Type B pancreatic cell (in vitro differentiated cells): ENCODE data around the gene KDM4B. TPM values are rescaled to one million over a fixed set of nuclear protein-coding genes. Genes with fewer than 3 reads are reported as not detected.

ENCODE experiments used
- DNase-seq: peaks from one replicate; pipeline ENCODE4 v3.0.0; 2021; ENCODE audit warnings: mixed read lengths; ENCODE audit not compliant: unreplicated experiment; ENCODE audit errors: extremely low spot score
- H3K27ac Mint-ChIP-seq: 2 replicates; pipeline ENCODE4 v1.8.0; 2021; ENCODE audit warnings: mild to moderate bottlenecking, mixed read lengths
- H3K27me3 Mint-ChIP-seq: 2 replicates; pipeline ENCODE4 v1.8.0; 2021; ENCODE audit warnings: mixed read lengths
- H3K36me3 Mint-ChIP-seq: 2 replicates; pipeline ENCODE4 v1.8.0; 2021; ENCODE audit warnings: mixed read lengths
- H3K4me1 Mint-ChIP-seq: one replicate; pipeline ENCODE4 v1.8.0; 2021; ENCODE audit warnings: mixed read lengths; ENCODE audit not compliant: unreplicated experiment
- H3K4me3 Mint-ChIP-seq: 2 replicates; pipeline ENCODE4 v1.8.0; 2021; ENCODE audit warnings: mild to moderate bottlenecking, mixed read lengths
- H3K9me3 Mint-ChIP-seq: 2 replicates; pipeline ENCODE4 v1.8.0; 2021; ENCODE audit warnings: mixed read lengths
- total RNA-seq: library from RNA; stranded (reverse); gene quantifications from 2 replicates; pipeline ENCODE4 v1.2.1, GENCODE V29; 2021; ENCODE audit warnings: low replicate concordance
- TF ChIP-seq, protein P1 (sequence below): fragments of 200-600 bp; sonication (generic); conservative IDR thresholded peaks from 2 replicates; pipeline ENCODE4 v1.5.0; 2021; ENCODE audit warnings: antibody characterized with exemption, mild to moderate bottlenecking

KDM4B gene
- total RNA-seq, 1 donor from 2014 or later = 48.8 TPM

DNA sequence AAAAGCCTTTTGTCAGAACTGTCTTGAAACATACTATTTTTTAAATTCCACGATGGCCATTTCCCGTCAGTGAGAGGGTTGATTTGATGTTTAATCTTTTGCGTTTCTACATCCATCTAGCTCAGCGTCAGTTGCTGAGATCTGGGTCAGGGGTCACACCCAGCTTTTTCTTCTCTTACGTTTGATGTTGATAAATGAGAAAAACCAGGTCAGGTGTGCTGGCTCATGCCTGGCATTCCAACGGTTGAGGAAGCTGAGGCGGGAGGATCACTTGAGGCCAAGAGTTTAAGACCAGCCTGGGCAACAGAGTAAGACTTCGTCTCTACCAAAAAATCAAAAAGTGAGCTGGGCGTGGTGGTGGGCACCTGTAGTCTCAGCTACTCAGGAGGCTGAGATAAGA, 202.8 kb downstream of the KDM4B start:
- Mint-ChIP-seq H3K27me3 (peaks cover 12% of the 10 kb centered on the region), H3K9me3 (peaks cover 3% of the 10 kb centered on the region), H3K27ac (peak overlapping the region; percentile 94), H3K4me3 (peak overlapping the region; percentile 44), H3K36me3 (peaks cover 4% of the 10 kb centered on the region), H3K4me1 (peaks cover 10% of the 10 kb centered on the region)
- no peak for DNase-seq
- TF ChIP-seq, protein P1, sequence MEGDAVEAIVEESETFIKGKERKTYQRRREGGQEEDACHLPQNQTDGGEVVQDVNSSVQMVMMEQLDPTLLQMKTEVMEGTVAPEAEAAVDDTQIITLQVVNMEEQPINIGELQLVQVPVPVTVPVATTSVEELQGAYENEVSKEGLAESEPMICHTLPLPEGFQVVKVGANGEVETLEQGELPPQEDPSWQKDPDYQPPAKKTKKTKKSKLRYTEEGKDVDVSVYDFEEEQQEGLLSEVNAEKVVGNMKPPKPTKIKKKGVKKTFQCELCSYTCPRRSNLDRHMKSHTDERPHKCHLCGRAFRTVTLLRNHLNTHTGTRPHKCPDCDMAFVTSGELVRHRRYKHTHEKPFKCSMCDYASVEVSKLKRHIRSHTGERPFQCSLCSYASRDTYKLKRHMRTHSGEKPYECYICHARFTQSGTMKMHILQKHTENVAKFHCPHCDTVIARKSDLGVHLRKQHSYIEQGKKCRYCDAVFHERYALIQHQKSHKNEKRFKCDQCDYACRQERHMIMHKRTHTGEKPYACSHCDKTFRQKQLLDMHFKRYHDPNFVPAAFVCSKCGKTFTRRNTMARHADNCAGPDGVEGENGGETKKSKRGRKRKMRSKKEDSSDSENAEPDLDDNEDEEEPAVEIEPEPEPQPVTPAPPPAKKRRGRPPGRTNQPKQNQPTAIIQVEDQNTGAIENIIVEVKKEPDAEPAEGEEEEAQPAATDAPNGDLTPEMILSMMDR = no peak

DNA sequence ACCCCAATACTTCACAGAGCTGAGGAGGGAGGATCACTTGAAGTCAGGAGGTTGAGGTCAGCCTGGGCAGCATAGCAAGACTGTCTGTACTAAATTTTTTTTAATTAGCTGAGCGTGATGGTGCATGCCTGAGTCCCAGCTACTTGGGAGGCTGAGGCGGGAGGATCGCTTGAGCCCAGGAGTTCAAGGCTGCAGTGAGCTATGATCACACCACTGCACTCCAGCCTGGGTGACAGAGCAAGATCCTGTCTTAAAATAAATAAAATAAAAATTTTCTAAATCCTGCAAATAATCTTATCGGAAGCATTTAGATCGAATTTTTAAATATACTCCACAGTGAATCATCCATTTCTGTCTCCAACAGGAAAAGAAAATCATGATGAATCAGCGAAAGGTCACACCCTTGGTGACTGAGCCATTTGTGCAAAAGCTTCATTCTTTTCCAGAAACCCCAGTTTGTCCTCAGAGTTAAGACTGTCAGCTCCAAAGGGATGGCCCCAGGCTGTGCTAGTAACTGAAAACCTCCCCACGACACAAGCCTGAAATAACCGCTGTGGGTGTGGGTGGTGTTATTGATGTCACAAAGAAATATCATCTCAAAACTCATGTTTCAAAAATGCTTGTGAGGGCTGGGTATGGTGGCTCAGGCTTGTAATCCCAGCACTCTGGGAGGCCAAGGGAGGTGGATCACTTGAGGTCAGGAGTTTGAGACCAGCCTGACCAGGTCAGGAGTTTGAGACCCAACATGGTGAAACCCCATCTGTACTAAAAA, 204.1 kb downstream of the KDM4B start:
- Mint-ChIP-seq H3K27ac (peak overlapping the region; percentile 95), H3K36me3 (no peaks in the 10 kb centered on the region), H3K9me3 (peaks cover 3% of the 10 kb centered on the region), H3K4me1 (peaks cover 10% of the 10 kb centered on the region), H3K4me3 (peak overlapping the region; percentile 28), H3K27me3 (peaks cover 14% of the 10 kb centered on the region)
- TF ChIP-seq, protein P1 = no peak
- DNase-seq = no peak

DNA sequence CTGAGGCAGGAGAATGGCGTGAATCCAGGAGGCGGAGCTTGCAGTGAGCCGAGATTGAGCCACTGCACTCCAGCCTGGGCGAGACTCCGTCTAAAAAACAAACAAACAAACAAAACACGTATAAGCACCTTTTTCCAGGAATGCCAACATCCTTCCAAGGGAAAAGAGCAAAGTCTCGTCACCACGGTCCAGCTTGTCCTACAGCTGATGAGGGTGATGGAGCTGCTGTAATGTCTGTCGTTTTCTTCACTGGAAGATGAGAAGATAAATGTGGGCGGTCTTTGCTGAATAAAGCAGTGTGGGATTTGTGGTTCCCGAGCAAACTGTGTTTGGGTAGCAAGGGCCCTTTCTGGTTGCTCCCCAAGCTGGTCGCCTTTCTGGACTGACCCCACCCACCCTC, 205.1 kb downstream of the KDM4B start:
- Mint-ChIP-seq H3K27ac (no peak overlapping the region), H3K36me3 (no peaks in the 10 kb centered on the region)
- TF ChIP-seq, protein P1 = no peak

DNA sequence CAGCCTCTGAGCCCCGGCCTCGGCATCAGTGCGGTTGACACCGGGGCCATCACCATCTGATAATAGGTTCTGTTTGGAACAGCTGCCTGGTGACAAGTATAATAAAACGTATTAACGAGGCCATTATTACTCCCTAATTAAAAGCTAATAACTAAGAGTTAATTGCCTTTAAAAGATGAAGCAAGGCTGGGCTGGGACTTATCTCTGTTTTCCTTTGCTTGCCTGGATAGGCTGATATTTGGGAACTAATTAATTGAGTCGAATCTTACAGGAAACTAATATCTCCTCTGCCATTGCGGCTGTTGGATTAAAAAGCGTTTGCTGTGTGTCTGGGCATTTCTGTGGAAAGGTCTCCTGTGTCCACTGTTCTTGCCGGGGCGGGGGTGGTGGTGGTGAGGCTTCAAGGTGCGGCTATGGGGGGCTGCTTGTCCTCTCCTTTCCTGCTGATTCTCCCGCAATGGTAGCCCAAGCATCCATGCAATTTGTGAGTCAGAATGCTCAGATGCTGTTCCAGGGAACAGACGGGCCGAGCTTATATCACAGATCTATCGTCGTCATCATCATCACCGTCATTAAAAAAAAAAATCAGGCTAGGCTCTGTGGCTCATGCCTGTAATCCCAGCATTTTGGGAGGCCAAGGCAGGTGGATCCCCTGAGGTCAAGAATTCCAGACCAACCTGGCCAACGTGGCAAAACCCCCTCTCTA, 209.0 kb downstream of the KDM4B start:
- TF ChIP-seq, protein P1 = no peak
- Mint-ChIP-seq H3K36me3 (no peaks in the 10 kb centered on the region), H3K4me1 (peaks cover 5% of the 10 kb centered on the region), H3K4me3 (no peak overlapping the region), H3K27me3 (peaks cover 10% of the 10 kb centered on the region), H3K9me3 (no peaks in the 10 kb centered on the region), H3K27ac (no peak overlapping the region)
- DNase-seq = no peak

More for the DNA sequence above, 205.1 kb downstream of the KDM4B start:
- Mint-ChIP-seq H3K4me3 (no peak overlapping the region), H3K9me3 (peaks cover 3% of the 10 kb centered on the region), H3K4me1 (peaks cover 10% of the 10 kb centered on the region), H3K27me3 (peaks cover 15% of the 10 kb centered on the region)
- no peak for DNase-seq

DNA sequence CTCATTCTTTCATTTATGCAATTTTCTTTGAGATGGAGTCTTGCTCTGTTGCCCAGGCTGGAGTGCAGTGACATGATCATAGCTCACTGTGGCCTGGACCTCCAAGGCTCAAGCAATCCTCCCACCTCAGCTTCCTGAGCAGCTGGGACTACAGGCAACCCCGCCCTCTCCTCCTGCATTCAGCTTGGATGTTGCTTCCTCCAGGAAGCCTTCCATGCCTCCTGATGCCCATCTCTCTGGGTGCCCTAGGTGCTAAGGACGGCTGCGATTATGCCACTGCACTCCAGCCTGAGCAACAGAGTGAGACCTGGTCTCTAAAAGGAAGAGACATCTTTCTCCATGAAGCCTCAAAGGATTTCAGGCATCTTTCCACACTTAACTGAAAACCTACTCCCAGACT, 209.9 kb downstream of the KDM4B start:
- no peaks in the 10 kb centered on the region for H3K9me3 Mint-ChIP-seq
- H3K27me3 Mint-ChIP-seq = peaks cover 8% of the 10 kb centered on the region
- no peaks in the 10 kb centered on the region for H3K4me1 Mint-ChIP-seq
- H3K4me3 Mint-ChIP-seq = no peak overlapping the region
- H3K27ac Mint-ChIP-seq = no peak overlapping the region
- H3K36me3 Mint-ChIP-seq = no peaks in the 10 kb centered on the region
- TF ChIP-seq, protein P1 = no peak
- no peak for DNase-seq
